Stomach smooth muscle (tissue), 2 donors: Measurements from ENCODE around the gene MRPL43.
A peak's percentile ranks its signal among the peaks of the same experiment; 100 is the strongest.

ENCODE experiments used
- H3K27ac ChIP-seq: one replicate; pipeline ENCODE4 v1.7.0; 2013; ENCODE audit warnings: mild to moderate bottlenecking, low read length, inconsistent platforms
- H3K27me3 ChIP-seq, 2 donors: one replicate each; pipeline ENCODE4 v1.7.0; 2013; ENCODE audit warnings: low read length in 2 of 2; ENCODE audit not compliant: insufficient read depth in 2 of 2, control insufficient read depth in 1 of 2
- H3K36me3 ChIP-seq, 2 donors: one replicate each; pipeline ENCODE4 v1.7.0; 2013; ENCODE audit warnings: low read length in 2 of 2; ENCODE audit not compliant: control insufficient read depth in 2 of 2, insufficient read depth in 2 of 2
- H3K4me1 ChIP-seq: one replicate; pipeline ENCODE4 v1.7.0; 2013; ENCODE audit warnings: low read length; ENCODE audit not compliant: control insufficient read depth, insufficient read depth
- H3K4me3 ChIP-seq, 2 donors: one replicate each; pipeline ENCODE4 v1.7.0; 2013; ENCODE audit warnings: low read length in 2 of 2
- H3K9ac ChIP-seq, 2 donors: one replicate each; pipeline ENCODE4 v1.7.0; 2013; ENCODE audit warnings: low read length in 2 of 2, mild to moderate bottlenecking in 1 of 2
- H3K9me3 ChIP-seq, 2 donors: one replicate each; pipeline ENCODE4 v1.7.0; 2013; ENCODE audit warnings: low read length in 2 of 2; ENCODE audit not compliant: control insufficient read depth in 2 of 2
- donor health status: healthy.
- donor health status: Pancreatic carcinoma.

MRPL43 gene

GRCh38 chr10:101010329-101010728, 23.0 kb upstream of the MRPL43 start:
- peaks cover 7 to 10% of the 10 kb centered on the region in 2 donors for H3K36me3 ChIP-seq
- peaks cover 45% of the 10 kb centered on the region for H3K4me1 ChIP-seq
- H3K9me3 ChIP-seq = no peaks in the 10 kb centered on the region
- no peak overlapping the region for H3K9ac ChIP-seq
- no peaks in the 10 kb centered on the region for H3K27me3 ChIP-seq
- H3K4me3 ChIP-seq = no peak overlapping the region
- H3K27ac ChIP-seq = no peak overlapping the region

GRCh38 chr10:101008823-101009423, 21.6 kb upstream of the MRPL43 start:
- Histone ChIP-seq H3K27ac (no peak overlapping the region), H3K27me3 (no peaks in the 10 kb centered on the region), H3K9me3 (no peaks in the 10 kb centered on the region), H3K36me3 (peaks cover 13% of the 10 kb centered on the region in 2 donors), H3K9ac (no peak overlapping the region), H3K4me3 (no peak overlapping the region), H3K4me1 (peaks cover 38% of the 10 kb centered on the region)

GRCh38 chr10:101007915-101008822, 20.9 kb upstream of the MRPL43 start:
- Histone ChIP-seq H3K27ac (peak overlapping the region; percentile 67), H3K9ac (peak overlapping the region; percentile 29 to 39), H3K36me3 (peaks cover 20% of the 10 kb centered on the region in 2 donors), H3K4me1 (peaks cover 38% of the 10 kb centered on the region), H3K9me3 (no peaks in the 10 kb centered on the region), H3K4me3 (no peak overlapping the region), H3K27me3 (no peaks in the 10 kb centered on the region)

DNA sequence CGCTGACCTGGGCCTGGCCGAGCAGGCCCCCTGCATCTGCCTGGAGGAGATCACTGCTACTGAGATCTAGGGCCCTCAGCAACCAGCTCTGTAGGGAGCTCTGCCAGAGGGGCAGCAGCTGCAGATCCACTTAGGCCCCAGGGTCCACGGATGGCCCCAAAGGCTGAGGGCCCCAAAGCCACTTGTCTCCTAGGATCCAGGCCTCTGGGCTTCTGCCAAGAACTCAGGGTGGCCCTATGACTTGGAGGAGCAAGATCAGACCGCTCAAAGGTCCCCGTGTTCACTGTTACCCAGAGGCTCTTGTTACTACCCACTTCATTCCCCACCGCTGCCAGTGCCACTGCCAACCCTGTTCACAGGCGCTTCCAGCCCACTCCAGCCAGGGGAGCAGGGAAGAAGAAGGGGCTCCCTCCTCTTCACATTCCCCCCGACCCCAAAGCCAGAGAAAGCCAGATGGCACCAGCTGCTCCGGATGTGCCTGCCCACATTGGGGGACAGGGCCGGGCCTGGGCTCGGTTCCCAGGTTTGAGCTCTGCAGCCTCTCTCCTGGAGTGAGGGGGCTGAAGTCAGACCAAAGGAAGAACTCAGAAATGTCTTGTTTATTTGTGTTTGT, 19.9 kb upstream of the MRPL43 start:
- no peak overlapping the region for H3K9ac ChIP-seq
- peaks cover 39% of the 10 kb centered on the region for H3K4me1 ChIP-seq
- peak overlapping the region; percentile 31 for H3K27ac ChIP-seq

DNA sequence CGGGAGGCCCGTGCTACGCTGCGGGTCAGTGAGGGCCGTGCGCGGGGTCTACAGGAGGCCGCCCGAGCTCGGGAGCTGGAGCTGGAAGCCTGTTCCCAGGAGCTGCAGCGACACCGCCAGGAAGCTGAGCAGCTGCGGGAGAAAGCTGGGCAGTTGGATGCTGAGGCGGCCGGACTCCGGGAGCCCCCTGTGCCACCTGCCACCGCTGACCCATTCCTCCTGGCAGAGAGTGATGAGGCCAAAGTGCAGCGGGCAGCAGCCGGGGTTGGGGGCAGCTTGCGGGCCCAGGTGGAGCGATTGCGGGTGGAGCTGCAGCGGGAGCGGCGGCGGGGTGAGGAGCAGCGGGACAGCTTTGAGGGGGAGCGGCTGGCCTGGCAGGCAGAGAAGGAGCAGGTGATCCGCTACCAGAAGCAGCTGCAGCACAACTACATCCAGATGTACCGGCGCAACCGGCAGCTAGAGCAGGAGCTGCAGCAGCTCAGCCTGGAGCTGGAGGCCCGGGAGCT, 19.3 kb upstream of the MRPL43 start:
- H3K27ac ChIP-seq = no peak overlapping the region
- H3K4me1 ChIP-seq = peaks cover 41% of the 10 kb centered on the region
- H3K4me3 ChIP-seq = no peak overlapping the region
- no peaks in the 10 kb centered on the region for H3K9me3 ChIP-seq
- H3K9ac ChIP-seq = no peak overlapping the region
- no peaks in the 10 kb centered on the region for H3K27me3 ChIP-seq
- H3K36me3 ChIP-seq = peaks cover 25 to 26% of the 10 kb centered on the region in 2 donors

More for the DNA sequence above, 19.9 kb upstream of the MRPL43 start:
- no peak overlapping the region for H3K4me3 ChIP-seq
- H3K36me3 ChIP-seq = peaks cover 25 to 26% of the 10 kb centered on the region in 2 donors
- H3K9me3 ChIP-seq = no peaks in the 10 kb centered on the region
- no peaks in the 10 kb centered on the region for H3K27me3 ChIP-seq

GRCh38 chr10:101005869-101006567, 18.7 kb upstream of the MRPL43 start:
- Histone ChIP-seq H3K36me3 (peaks cover 25 to 26% of the 10 kb centered on the region in 2 donors), H3K9me3 (no peaks in the 10 kb centered on the region), H3K9ac (no peak overlapping the region), H3K27me3 (no peaks in the 10 kb centered on the region), H3K27ac (no peak overlapping the region), H3K4me3 (no peak overlapping the region), H3K4me1 (peaks cover 47% of the 10 kb centered on the region)

GRCh38 chr10:101005361-101005760, 18.1 kb upstream of the MRPL43 start:
- no peak overlapping the region for H3K9ac ChIP-seq
- H3K27ac ChIP-seq = no peak overlapping the region
- H3K4me3 ChIP-seq = no peak overlapping the region
- peaks cover 53% of the 10 kb centered on the region for H3K4me1 ChIP-seq
- no peaks in the 10 kb centered on the region for H3K27me3 ChIP-seq
- H3K36me3 ChIP-seq = peaks cover 25 to 26% of the 10 kb centered on the region in 2 donors
- no peaks in the 10 kb centered on the region for H3K9me3 ChIP-seq

GRCh38 chr10:101003639-101004206, 16.4 kb upstream of the MRPL43 start:
- peaks cover 25 to 26% of the 10 kb centered on the region in 2 donors for H3K36me3 ChIP-seq
- no peaks in the 10 kb centered on the region for H3K27me3 ChIP-seq
- no peak overlapping the region for H3K4me3 ChIP-seq
- H3K9ac ChIP-seq = peak overlapping the region; percentile 13 to 97
- H3K4me1 ChIP-seq = peaks cover 54% of the 10 kb centered on the region
- no peak overlapping the region for H3K27ac ChIP-seq
- no peaks in the 10 kb centered on the region for H3K9me3 ChIP-seq

- H3K9ac ChIP-seq = peak overlapping the region; percentile 94 to 97
- H3K27me3 ChIP-seq = no peaks in the 10 kb centered on the region
- peaks cover 25 to 26% of the 10 kb centered on the region in 2 donors for H3K36me3 ChIP-seq
- peak overlapping the region in 1 of 2 donors; percentile 3 for H3K4me3 ChIP-seq
- peak overlapping the region; percentile 98 for H3K27ac ChIP-seq
- no peaks in the 10 kb centered on the region for H3K9me3 ChIP-seq
- peaks cover 57% of the 10 kb centered on the region for H3K4me1 ChIP-seq
These were observed 15.2 kb upstream of the MRPL43 start for GRCh38 chr10:101002456-101002855.

- H3K4me1 ChIP-seq = peaks cover 52% of the 10 kb centered on the region
These were observed 14.3 kb upstream of the MRPL43 start for GRCh38 chr10:101001659-101002035.

More at GRCh38 chr10:101001659-101002035, 14.3 kb upstream of the MRPL43 start:
- Histone ChIP-seq H3K9me3 (no peaks in the 10 kb centered on the region), H3K9ac (peak overlapping the region; percentile 94 to 97), H3K27ac (peak overlapping the region; percentile 98), H3K36me3 (peaks cover 23 to 25% of the 10 kb centered on the region in 2 donors), H3K4me3 (peak overlapping the region; percentile 48 to 90), H3K27me3 (no peaks in the 10 kb centered on the region)
